H1 (cell line): Measurements from ENCODE around the gene MKX.
A peak's percentile ranks its signal among the peaks of the same experiment; 100 is the strongest.

Source experiments
- CHD2 ChIP-seq: IDR thresholded peaks from 2 replicates; pipeline ENCODE4 v1.6.1; 2012; ENCODE audit warnings: low read length, improper control_type of control experiment
- CTCF ChIP-seq, 3 experiments: IDR thresholded peaks; 1 replicate in 2 of 3; 2 replicates in 1 of 3; pipeline versions ENCODE4 v1.5.1 to v1.6.1; 2011; ENCODE audit warnings: low read length in 3 of 3, mild to moderate bottlenecking in 3 of 3, inconsistent platforms in 2 of 3, low read depth in 1 of 3, moderate library complexity in 1 of 3; ENCODE audit not compliant: insufficient read depth in 1 of 3; ENCODE audit errors: control extremely low read depth in 1 of 3
- EGR1 ChIP-seq: IDR thresholded peaks from 2 replicates; pipeline ENCODE4 v1.6.1; 2011; ENCODE audit warnings: low read depth, low read length, borderline replicate concordance
- GABPA ChIP-seq: IDR thresholded peaks from 2 replicates; pipeline ENCODE4 v1.6.1; 2011; ENCODE audit warnings: mild to moderate bottlenecking, low read length, moderate library complexity, borderline replicate concordance; ENCODE audit not compliant: insufficient read depth
- JUND ChIP-seq: IDR thresholded peaks from 2 replicates; pipeline ENCODE4 v1.6.1; 2011; ENCODE audit warnings: mild to moderate bottlenecking, improper control_type of control experiment, low read length
- NANOG ChIP-seq: IDR thresholded peaks from 2 replicates; pipeline ENCODE4 v1.6.1; 2011; ENCODE audit warnings: low read length, low read depth, mild to moderate bottlenecking, inconsistent platforms; ENCODE audit not compliant: insufficient read depth, poor library complexity, severe bottlenecking
- PHF8 ChIP-seq: fragments of 200-600 bp; sonication (generic); conservative IDR thresholded peaks from 2 replicates; pipeline ENCODE4 v1.7.1; 2012; ENCODE audit warnings: low read depth, mild to moderate bottlenecking, inconsistent platforms, low read length, moderate library complexity
- POLR2A ChIP-seq, 2 experiments: IDR thresholded peaks; 1 replicate in 1 of 2; 2 replicates in 1 of 2; pipeline ENCODE4 v1.6.1; 2011; ENCODE audit warnings: low read depth in 2 of 2, low read length in 2 of 2, mild to moderate bottlenecking in 2 of 2; ENCODE audit errors: control extremely low read depth in 1 of 2
- POLR2AphosphoS5 ChIP-seq: IDR thresholded peaks from 2 replicates; pipeline ENCODE4 v1.6.1; 2011; ENCODE audit warnings: low read depth, low read length
- RNF2 ChIP-seq: fragments of 200-900, 300-1000 bp; sonication (generic); IDR thresholded peaks from 2 replicates; pipeline ENCODE4 v1.7.1; 2016; ENCODE audit warnings: borderline replicate concordance, low read depth, mild to moderate bottlenecking, antibody characterized with exemption, low read length; ENCODE audit not compliant: poor library complexity, severe bottlenecking; ENCODE audit errors: missing control alignments
- SP4 ChIP-seq: IDR thresholded peaks from 2 replicates; pipeline ENCODE4 v1.6.1; 2012; ENCODE audit warnings: low read length, inconsistent platforms
- SUZ12 ChIP-seq: fragments of 200-600 bp; sonication (generic); IDR thresholded peaks from 2 replicates; pipeline ENCODE4 v1.6.1; 2012; ENCODE audit warnings: mild to moderate bottlenecking, inconsistent platforms, low read length, moderate library complexity, mixed read lengths
- TCF12 ChIP-seq: IDR thresholded peaks from 2 replicates; pipeline ENCODE4 v1.6.1; 2011; ENCODE audit warnings: low read depth, mild to moderate bottlenecking, low read length
- YY1 ChIP-seq: IDR thresholded peaks from 2 replicates; pipeline ENCODE4 v1.6.1; 2011; ENCODE audit warnings: low read depth, mild to moderate bottlenecking, low read length

GRCh38 chr10:27741173-27742091 is 4.2 kb downstream of the MKX start:
- no peak for TF ChIP-seq CTCF (IDR thresholded peaks at IDR 0.05; ENCODE audit: control extremely low read depth in 1 of 3, insufficient read depth in 1 of 3, low read depth in 1 of 3, low read length in 3 of 3)
- TF ChIP-seq POLR2A (IDR thresholded peaks at IDR 0.05; ENCODE audit: control extremely low read depth in 1 of 2, low read depth in 2 of 2, low read length in 2 of 2), result no peak
- TF ChIP-seq YY1, result no peak
- no peak for TF ChIP-seq POLR2AphosphoS5
- no peak for TF ChIP-seq PHF8
- TF ChIP-seq SUZ12, result peak; percentile 86
- no peak for TF ChIP-seq GABPA
- no peak for TF ChIP-seq TCF12
- no peak for TF ChIP-seq JUND
- TF ChIP-seq RNF2, result peak; percentile 89
- no peak for TF ChIP-seq CHD2
- TF ChIP-seq SP4, result no peak
- no peak for TF ChIP-seq EGR1
- TF ChIP-seq NANOG, result no peak
